HPDE6-E6E7 (cell line): Measurements from ENCODE around the gene PAK6.
A peak's percentile ranks its signal among the peaks of the same experiment; 100 is the strongest.

ENCODE experiments used
- DNase-seq: peaks from one replicate; pipeline ENCODE4 v3.0.0; 2011; ENCODE audit warnings: missing footprints; ENCODE audit errors: extremely low spot score

Gene PAK6

GRCh38 chr15:40238532-40239403 is at the start of gene PAK6:
Gene PAK6, plus strand, starts transcription at chr15:40239063. Its CDS starts 25,723 bp downstream, at chr15:40264786.
- DNase-seq = peak; percentile 92

- DNase-seq = peak; percentile 11
Measured at GRCh38 chr15:40190591-40190990, 48.3 kb upstream of the PAK6 start.

- no peak for DNase-seq
Measured at GRCh38 chr15:40192942-40193341, 45.9 kb upstream of the PAK6 start.

- no peak for DNase-seq
Measured at GRCh38 chr15:40197434-40197833, 41.4 kb upstream of the PAK6 start.

GRCh38 chr15:40198355-40199085 is 40.3 kb upstream of the PAK6 start:
- no peak for DNase-seq

GRCh38 chr15:40204100-40204499 is 34.8 kb upstream of the PAK6 start:
- no peak for DNase-seq

- DNase-seq = peak; percentile 44
Measured at GRCh38 chr15:40217166-40217824, 21.6 kb upstream of the PAK6 start.

GRCh38 chr15:40219801-40220200 is 19.1 kb upstream of the PAK6 start:
- DNase-seq = no peak

- DNase-seq = no peak
Measured at GRCh38 chr15:40222131-40222530, 16.7 kb upstream of the PAK6 start.

- DNase-seq = no peak
Measured at GRCh38 chr15:40226736-40227135, 12.1 kb upstream of the PAK6 start.

GRCh38 chr15:40229316-40229715 is 9.5 kb upstream of the PAK6 start:
- no peak for DNase-seq

- DNase-seq = no peak
Measured at GRCh38 chr15:40229956-40230355, 8.9 kb upstream of the PAK6 start.

GRCh38 chr15:40232625-40233070 is 6.2 kb upstream of the PAK6 start:
- no peak for DNase-seq

- no peak for DNase-seq
Measured at GRCh38 chr15:40233727-40234577, 4.9 kb upstream of the PAK6 start.

GRCh38 chr15:40234783-40235182 is 4.1 kb upstream of the PAK6 start:
- no peak for DNase-seq

GRCh38 chr15:40235201-40235885 is 3.5 kb upstream of the PAK6 start:
- DNase-seq = no peak

GRCh38 chr15:40239404-40239692 is 485 bp downstream of the PAK6 start:
- no peak for DNase-seq

GRCh38 chr15:40239693-40240618 is 1.1 kb downstream of the PAK6 start:
- DNase-seq = no peak

GRCh38 chr15:40240619-40241221 is 1.9 kb downstream of the PAK6 start:
- no peak for DNase-seq
